GM13976 (cell line): ENCODE measurements around the gene RNF215.

Experiments used
- DNase-seq: peaks from one replicate; pipeline ENCODE4 v3.0.0; 2012; ENCODE audit warnings: low spot score
- CTCF ChIP-seq: IDR thresholded peaks from 2 replicates; pipeline ENCODE4 v1.5.1; 2012; ENCODE audit warnings: borderline replicate concordance, mild to moderate bottlenecking; ENCODE audit not compliant: insufficient read depth; ENCODE audit errors: extremely low read depth, missing control alignments, control extremely low read depth
- in situ Hi-C: fragments of 300-500 bp; cut with MboI; formaldehyde crosslinking; loops from one replicate; pipeline ENCODE4 v1.12.0; 2022; ENCODE audit warnings: low sequenced_read_pairs, mixed read lengths, inconsistent platforms; ENCODE audit not compliant: unreplicated experiment

Gene RNF215

GRCh38 chr22:30396871-30397655 is 9.9 kb upstream of the RNF215 start, which contains the start of gene SEC14L2:
Gene SEC14L2, plus strand, starts transcription at chr22:30397018. Its CDS starts 99 bp downstream, at chr22:30397117.
- no peak for TF ChIP-seq CTCF
- in situ Hi-C loops: loop anchor here (10.0 kb wide), 1 partner anchor 88 kb away; no protein-coding TSS in a partner anchor
- DNase-seq: peak; percentile 56

DNA sequence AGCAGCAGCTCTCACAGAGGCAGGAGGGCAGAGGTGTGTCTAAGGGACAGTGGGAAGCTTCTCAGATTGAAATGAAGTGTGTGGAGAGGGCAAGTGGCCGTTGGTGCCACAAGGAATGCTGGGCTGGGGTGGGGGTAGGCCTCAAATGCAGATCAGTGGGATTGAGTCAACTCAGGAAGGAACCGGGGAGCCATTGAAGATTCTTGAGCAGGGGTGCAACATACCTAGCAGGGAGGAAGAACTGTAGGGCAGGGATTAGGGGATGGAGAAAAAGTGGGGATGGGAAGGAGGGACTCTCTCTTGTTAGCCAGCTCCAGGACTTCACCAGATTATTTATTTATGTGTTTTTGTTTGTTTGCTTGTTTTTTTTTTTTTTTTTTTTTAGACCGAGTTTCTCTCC is 6.7 kb upstream of the RNF215 start:
- DNase-seq: no peak
- in situ Hi-C loops: loop anchor here (5.0 to 10.0 kb wide), 2 partner anchors 91 to 107 kb away; partner anchors contain the start of gene CASTOR1
- TF ChIP-seq CTCF: no peak

DNA sequence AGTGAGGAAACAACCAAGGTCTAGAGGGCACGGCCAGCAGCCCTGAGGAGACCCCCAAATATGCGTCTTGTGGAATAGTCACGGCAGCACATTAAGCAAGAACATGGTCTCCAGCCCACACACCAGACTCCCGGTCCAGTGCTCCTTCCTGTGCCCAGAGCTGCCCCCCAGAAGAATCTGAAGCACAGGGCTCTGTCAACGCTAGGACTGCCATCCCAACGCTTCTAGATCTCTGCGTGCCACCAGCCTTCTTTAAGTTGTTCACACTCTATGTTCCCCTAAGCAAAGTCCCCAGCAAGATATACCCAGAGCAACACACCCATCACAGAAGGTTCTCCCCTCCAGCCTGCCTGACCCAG is 6.1 kb upstream of the RNF215 start:
- TF ChIP-seq CTCF: no peak
- in situ Hi-C loops: loop anchor here (5.0 to 10.0 kb wide), 2 partner anchors 92 to 106 kb away; partner anchors contain the start of gene CASTOR1
- no peak for DNase-seq

DNA sequence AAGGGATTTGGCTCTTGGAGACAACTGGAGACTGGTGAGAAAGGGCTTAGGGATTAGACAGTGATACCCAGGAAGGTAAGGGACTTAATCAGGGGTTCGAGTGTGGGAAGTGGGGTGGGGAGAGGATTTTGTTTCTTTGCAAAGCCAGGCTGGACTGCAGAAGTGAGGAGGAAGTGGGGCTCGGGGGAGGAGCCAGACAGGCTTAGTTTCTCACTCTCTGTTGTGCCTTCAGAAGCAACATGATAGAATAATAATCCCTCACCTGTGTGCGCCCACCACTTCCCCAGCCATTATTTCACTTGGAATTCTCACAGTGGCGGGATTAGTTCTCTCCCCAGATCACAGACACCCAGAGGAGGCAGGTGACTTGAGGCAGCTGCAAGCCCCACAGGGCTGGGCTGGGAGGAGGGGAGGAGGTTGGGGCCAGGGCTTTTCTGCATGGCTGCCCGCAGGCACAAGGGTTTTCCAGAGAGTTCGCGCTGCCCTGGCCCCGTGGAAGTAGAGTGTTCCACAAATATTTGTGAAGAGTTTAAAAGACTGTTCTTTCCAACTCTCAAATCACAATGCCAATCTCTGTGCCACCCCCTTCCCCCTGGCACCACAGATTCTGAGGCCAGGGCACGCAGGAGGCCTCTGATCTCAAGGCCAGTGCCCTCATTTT is 5.6 kb upstream of the RNF215 start:
- TF ChIP-seq CTCF: no peak
- DNase-seq: peak; percentile 73
- in situ Hi-C loops: loop anchor here (5.0 to 10.0 kb wide), 2 partner anchors 92 to 105 kb away; partner anchors contain the start of gene CASTOR1

GRCh38 chr22:30390974-30391691 is 3.9 kb upstream of the RNF215 start:
- peak; percentile 86 for DNase-seq
- in situ Hi-C loops: loop anchor here (5.0 to 10.0 kb wide), 2 partner anchors 94 to 104 kb away; partner anchors contain the start of gene CASTOR1
- peak; percentile 71 for TF ChIP-seq CTCF

- DNase-seq: no peak
- no peak for TF ChIP-seq CTCF
- in situ Hi-C loops: loop anchor here (10.0 kb wide), 1 partner anchor 282 kb away; no protein-coding TSS in a partner anchor
Observed at GRCh38 chr22:30386608-30386959, 627 bp downstream of the RNF215 start.
